Caco-2 (cell line): ENCODE measurements around the gene C4orf51. TPM values are rescaled to one million over a fixed set of nuclear protein-coding genes. Genes with fewer than 3 reads are reported as not detected.

Experiments
- BruUV-seq: library from RNA; stranded (reverse); fragments of 400-500 nt; replicated peaks from 2 replicates; lab custom pipeline; 2021; lab: Mats Ljungman, UMichigan
- CTCF ChIA-PET: fragments of 300-600 bp; sonication (Branson Sonifier 250); formaldehyde crosslinking; loops from one replicate; lab custom pipeline; 2022; ENCODE audit warnings: antibody characterized with exemption; lab: Charles Lee
- POLR2A ChIA-PET: fragments of 300-600 bp; sonication (Branson Sonifier 250); formaldehyde crosslinking; loops from one replicate; lab custom pipeline; 2022; ENCODE audit warnings: antibody characterized with exemption; lab: Charles Lee
- DNase-seq, 2 experiments: peaks; one replicate each; pipeline versions ENCODE4 v3.0.0 to v3.0.0-alpha.2; 2020 to 2022
- H3K27me3 ChIP-seq: replicated peaks from 2 replicates; pipeline ENCODE4 v1.6.0; 2011; ENCODE audit warnings: low read length; ENCODE audit not compliant: control insufficient read depth, insufficient read depth
- H3K36me3 ChIP-seq: 2 replicates; pipeline ENCODE4 v1.5.1; 2011; ENCODE audit warnings: low read length; ENCODE audit not compliant: control insufficient read depth, insufficient read depth
- H3K4me1 ChIP-seq: fragments of 250-450 bp; sonication (Bioruptor Pico); 2 replicates; pipeline ENCODE4 v1.5.1; 2020; ENCODE audit warnings: mild to moderate bottlenecking
- H3K4me3 ChIP-seq: 2 replicates; pipeline ENCODE4 v1.5.1; 2011; ENCODE audit warnings: low read depth, mild to moderate bottlenecking, control low read depth, low read length
- H3K9me3 ChIP-seq: fragments of 250-450 bp; sonication (Bioruptor Pico); 2 replicates; pipeline ENCODE4 v1.5.1; 2020; ENCODE audit warnings: mild to moderate bottlenecking, moderate library complexity
- H3K27ac Mint-ChIP-seq: one replicate; pipeline ENCODE4 v1.8.0; 2022; ENCODE audit warnings: mixed read lengths; ENCODE audit not compliant: unreplicated experiment
- H3K27me3 Mint-ChIP-seq: one replicate; pipeline ENCODE4 v1.8.0; 2022; ENCODE audit warnings: mixed read lengths; ENCODE audit not compliant: insufficient read depth, unreplicated experiment
- H3K36me3 Mint-ChIP-seq: one replicate; pipeline ENCODE4 v1.8.0; 2022; ENCODE audit warnings: mild to moderate bottlenecking, mixed read lengths; ENCODE audit not compliant: insufficient read depth, unreplicated experiment
- H3K4me1 Mint-ChIP-seq: one replicate; pipeline ENCODE4 v1.8.0; 2022; ENCODE audit warnings: low read depth, mixed read lengths; ENCODE audit not compliant: unreplicated experiment
- H3K4me3 Mint-ChIP-seq: one replicate; pipeline ENCODE4 v1.8.0; 2022; ENCODE audit warnings: mild to moderate bottlenecking, moderate library complexity, mixed read lengths; ENCODE audit not compliant: unreplicated experiment
- H3K9me3 Mint-ChIP-seq: one replicate; pipeline ENCODE4 v1.8.0; 2022; ENCODE audit warnings: mixed read lengths; ENCODE audit not compliant: unreplicated experiment
- CTCF ChIP-seq, 2 experiments: fragments of 200-600 bp in 1 of 2; IDR thresholded peaks; 1 replicate in 1 of 2; 2 replicates in 1 of 2; pipeline versions ENCODE4 v1.5.1 to v1.8.0; 2011 to 2022; ENCODE audit warnings: antibody characterized with exemption in 1 of 2, control low read depth in 1 of 2, inconsistent platforms in 1 of 2, low read depth in 1 of 2, low read length in 1 of 2, mild to moderate bottlenecking in 1 of 2, moderate library complexity in 1 of 2; ENCODE audit not compliant: insufficient read depth in 1 of 2, severe bottlenecking in 1 of 2, unreplicated experiment in 1 of 2
- intact Hi-C: fragments of 100-400 bp; cut with micrococcal nuclease; formaldehyde crosslinking; loops from one replicate; pipeline ENCODE4 v1.10.0; 2022; ENCODE audit not compliant: unreplicated experiment
- total RNA-seq: library from RNA; stranded (reverse); gene quantifications from 2 replicates; pipeline ENCODE4 v1.2.3, GENCODE V29; 2022

The C4orf51 gene
- total RNA-seq, 1 experiment from 2014 or later: not detected

GRCh38 chr4:145769450-145770037 lies 89.6 kb downstream of the C4orf51 start:
- BruUV-seq: no TSS peak
- Histone ChIP-seq H3K4me3 (no peak overlapping the region), H3K27me3 (no peaks in the 10 kb centered on the region), H3K4me1 (no peaks in the 10 kb centered on the region), H3K9me3 (no peaks in the 10 kb centered on the region), H3K36me3 (no peaks in the 10 kb centered on the region)
- ChIA-PET POLR2A (no interaction called here), CTCF (no interaction called here)
- H3K9me3 Mint-ChIP-seq: no peaks in the 10 kb centered on the region
- no peak for TF ChIP-seq CTCF (IDR thresholded peaks at IDR 0.05; ENCODE audit: insufficient read depth in 1 of 2, low read depth in 1 of 2, low read length in 1 of 2, severe bottlenecking in 1 of 2, unreplicated experiment in 1 of 2)
- H3K4me1 Mint-ChIP-seq: no peaks in the 10 kb centered on the region
- no peaks in the 10 kb centered on the region for H3K36me3 Mint-ChIP-seq
- no peak for DNase-seq
- no peak overlapping the region for H3K27ac Mint-ChIP-seq
- no peak overlapping the region for H3K4me3 Mint-ChIP-seq
- intact Hi-C loops: no loop called here
- H3K27me3 Mint-ChIP-seq: no peaks in the 10 kb centered on the region

- Histone ChIP-seq H3K9me3 (no peaks in the 10 kb centered on the region), H3K4me3 (no peak overlapping the region), H3K27me3 (no peaks in the 10 kb centered on the region), H3K4me1 (no peaks in the 10 kb centered on the region), H3K36me3 (no peaks in the 10 kb centered on the region)
- Mint-ChIP-seq H3K27me3 (no peaks in the 10 kb centered on the region), H3K36me3 (no peaks in the 10 kb centered on the region), H3K27ac (no peak overlapping the region), H3K4me3 (no peak overlapping the region), H3K9me3 (no peaks in the 10 kb centered on the region), H3K4me1 (no peaks in the 10 kb centered on the region)
- no peak for DNase-seq
- intact Hi-C loops: no loop called here
- TF ChIP-seq CTCF (IDR thresholded peaks at IDR 0.05; ENCODE audit: insufficient read depth in 1 of 2, low read depth in 1 of 2, low read length in 1 of 2, severe bottlenecking in 1 of 2, unreplicated experiment in 1 of 2): no peak
- ChIA-PET CTCF (no interaction called here), POLR2A (no interaction called here)
- no TSS peak for BruUV-seq
Observed at GRCh38 chr4:145770124-145770523, 90.2 kb downstream of the C4orf51 start.

- H3K27me3 Mint-ChIP-seq: no peaks in the 10 kb centered on the region
- Histone ChIP-seq H3K4me1 (no peaks in the 10 kb centered on the region), H3K4me3 (no peak overlapping the region), H3K27me3 (no peaks in the 10 kb centered on the region), H3K9me3 (no peaks in the 10 kb centered on the region), H3K36me3 (no peaks in the 10 kb centered on the region)
- intact Hi-C loops: no loop called here
- no peaks in the 10 kb centered on the region for H3K36me3 Mint-ChIP-seq
- CTCF ChIA-PET: no interaction called here
- no peak overlapping the region for H3K27ac Mint-ChIP-seq
- POLR2A ChIA-PET: no interaction called here
- H3K4me1 Mint-ChIP-seq: no peaks in the 10 kb centered on the region
- BruUV-seq: no TSS peak
- no peak for TF ChIP-seq CTCF (IDR thresholded peaks at IDR 0.05; ENCODE audit: insufficient read depth in 1 of 2, low read depth in 1 of 2, low read length in 1 of 2, severe bottlenecking in 1 of 2, unreplicated experiment in 1 of 2)
- DNase-seq: no peak
- no peaks in the 10 kb centered on the region for H3K9me3 Mint-ChIP-seq
- H3K4me3 Mint-ChIP-seq: no peak overlapping the region
Observed at GRCh38 chr4:145772347-145772746, 92.4 kb downstream of the C4orf51 start.
